RPMI7951 (cell line): Measurements from ENCODE around the gene TENM4. TPM values are rescaled to one million over a fixed set of nuclear protein-coding genes. Genes with fewer than 3 reads are reported as not detected.
A peak's percentile ranks its signal among the peaks of the same experiment; 100 is the strongest.
"Not testable (repeated sequence)": the region's sequence is repeated elsewhere in the genome, so short reads cannot be mapped to it uniquely, and the experiment has no call there.

Source experiments
- DNase-seq: peaks from one replicate; pipeline ENCODE4 v3.0.0-alpha.2; 2012; ENCODE audit warnings: low read depth
- total RNA-seq: library from RNA; depleted of rRNA; stranded (reverse); fragments of >200 nt; shearing (Covaris generic); gene quantifications from 2 replicates; pipeline ENCODE4 v1.2.3, GENCODE V29; 2014

Gene TENM4
- total RNA-seq, 1 experiment from 2014 or later, result 25.1 TPM

GRCh38 chr11:79244798-79245197 lies 196.0 kb downstream of the TENM4 start:
- no peak for DNase-seq

- DNase-seq, result peak; percentile 87
Measured at GRCh38 chr11:79244241-79244772, 196.5 kb downstream of the TENM4 start.

- peak; percentile 66 for DNase-seq
Measured at GRCh38 chr11:79243422-79244210, 197.2 kb downstream of the TENM4 start.

- no peak for DNase-seq
Measured at GRCh38 chr11:79242616-79243015, 198.2 kb downstream of the TENM4 start.

GRCh38 chr11:79241852-79242241 lies 199.0 kb downstream of the TENM4 start:
- DNase-seq, result no peak

GRCh38 chr11:79241205-79241851 lies 199.5 kb downstream of the TENM4 start:
- DNase-seq, result no peak

- DNase-seq, result peak; percentile 89
Measured at GRCh38 chr11:79237703-79238102, 203.1 kb downstream of the TENM4 start.

GRCh38 chr11:79237091-79237490 lies 203.7 kb downstream of the TENM4 start:
- no peak for DNase-seq

GRCh38 chr11:79236541-79236971 lies 204.3 kb downstream of the TENM4 start:
- DNase-seq, result peak; percentile 97

- no peak for DNase-seq
Measured at GRCh38 chr11:79235696-79236095, 205.1 kb downstream of the TENM4 start.

GRCh38 chr11:79232346-79232745 lies 208.5 kb downstream of the TENM4 start:
- peak; percentile 58 for DNase-seq

- no peak for DNase-seq
Measured at GRCh38 chr11:79229047-79229446, 211.8 kb downstream of the TENM4 start.

GRCh38 chr11:79227767-79228755 lies 212.8 kb downstream of the TENM4 start:
- DNase-seq, result no peak

GRCh38 chr11:79227308-79227707 lies 213.5 kb downstream of the TENM4 start:
- DNase-seq, result no peak

GRCh38 chr11:79226126-79226525 lies 214.7 kb downstream of the TENM4 start:
- DNase-seq, result no peak

- DNase-seq, result not testable (repeated sequence)
Measured at GRCh38 chr11:79222163-79222562, 218.7 kb downstream of the TENM4 start.

- DNase-seq, result no peak
Measured at GRCh38 chr11:79221444-79222130, 219.2 kb downstream of the TENM4 start.

- DNase-seq, result peak; percentile 31
Measured at GRCh38 chr11:79220171-79220570, 220.7 kb downstream of the TENM4 start.

GRCh38 chr11:79219186-79220045 lies 221.4 kb downstream of the TENM4 start:
- DNase-seq, result peak; percentile 58

GRCh38 chr11:79212741-79213190 lies 228.1 kb downstream of the TENM4 start:
- peak; percentile 62 for DNase-seq
